ENCODE results near the gene LRRC17.

Gene LRRC17

GRCh38 chr7:102890292-102890970 lies 22.4 kb upstream of the LRRC17 start:
- no peak overlapping the region for H3K27ac ChIP-seq
- TF ChIP-seq CTCF (conservative IDR thresholded peaks at IDR 0.05; ENCODE audit: low read depth): no peak
- POLR2A ChIA-PET (ENCODE audit: low non-redundant PET): no interaction called here
- CTCF ChIA-PET: interaction anchor here (0.5 to 0.6 kb wide), 2 partner anchors 172 to 1235 kb away, joined by 3 read pairs; no protein-coding TSS in a partner anchor
- DNase-seq (ENCODE audit: low spot score): no peak

GRCh38 chr7:102890971-102891692 lies 21.7 kb upstream of the LRRC17 start:
- POLR2A ChIA-PET (ENCODE audit: low non-redundant PET): no interaction called here

GRCh38 chr7:102891693-102892261 lies 21.0 kb upstream of the LRRC17 start:
- CTCF ChIA-PET: interaction anchor here (0.6 kb wide), 1 partner anchor 15 kb away, joined by 8 read pairs; no protein-coding TSS in a partner anchor
- DNase-seq (ENCODE audit: low spot score): peak; percentile 78
- TF ChIP-seq CTCF (conservative IDR thresholded peaks at IDR 0.05; ENCODE audit: low read depth): no peak
- H3K27ac ChIP-seq: no peak overlapping the region
- POLR2A ChIA-PET (ENCODE audit: low non-redundant PET): no interaction called here

More at GRCh38 chr7:102890971-102891692, 21.7 kb upstream of the LRRC17 start:
- CTCF ChIA-PET: interaction anchor here (0.5 to 0.6 kb wide), 2 partner anchors 15 to 171 kb away, joined by 3 to 8 read pairs; no protein-coding TSS in a partner anchor
- no peak for TF ChIP-seq CTCF (conservative IDR thresholded peaks at IDR 0.05; ENCODE audit: low read depth)
- no peak for DNase-seq (ENCODE audit: low spot score)
- no peak overlapping the region for H3K27ac ChIP-seq

GRCh38 chr7:102892631-102893278 lies 20.0 kb upstream of the LRRC17 start:
- POLR2A ChIA-PET (ENCODE audit: low non-redundant PET): no interaction called here
- no peak overlapping the region for H3K27ac ChIP-seq
- no peak for DNase-seq (ENCODE audit: low spot score)
- CTCF ChIA-PET: no interaction called here
- no peak for TF ChIP-seq CTCF (conservative IDR thresholded peaks at IDR 0.05; ENCODE audit: low read depth)

- CTCF ChIA-PET: no interaction called here
- DNase-seq (ENCODE audit: low spot score): no peak
- TF ChIP-seq CTCF (conservative IDR thresholded peaks at IDR 0.05; ENCODE audit: low read depth): no peak
- no peak overlapping the region for H3K27ac ChIP-seq
- POLR2A ChIA-PET (ENCODE audit: low non-redundant PET): no interaction called here
These were observed 17.2 kb upstream of the LRRC17 start for GRCh38 chr7:102895602-102896001.

- ChIA-PET CTCF (no interaction called here), POLR2A (ENCODE audit: low non-redundant PET) (no interaction called here)
- TF ChIP-seq CTCF (conservative IDR thresholded peaks at IDR 0.05; ENCODE audit: low read depth): no peak
- DNase-seq (ENCODE audit: low spot score): no peak
- no peak overlapping the region for H3K27ac ChIP-seq
These were observed 16.2 kb upstream of the LRRC17 start for GRCh38 chr7:102896585-102896984.

Data from RWPE1 (cell line).